ENCODE measurements around the gene TNFRSF19.

The TNFRSF19 gene

DNA sequence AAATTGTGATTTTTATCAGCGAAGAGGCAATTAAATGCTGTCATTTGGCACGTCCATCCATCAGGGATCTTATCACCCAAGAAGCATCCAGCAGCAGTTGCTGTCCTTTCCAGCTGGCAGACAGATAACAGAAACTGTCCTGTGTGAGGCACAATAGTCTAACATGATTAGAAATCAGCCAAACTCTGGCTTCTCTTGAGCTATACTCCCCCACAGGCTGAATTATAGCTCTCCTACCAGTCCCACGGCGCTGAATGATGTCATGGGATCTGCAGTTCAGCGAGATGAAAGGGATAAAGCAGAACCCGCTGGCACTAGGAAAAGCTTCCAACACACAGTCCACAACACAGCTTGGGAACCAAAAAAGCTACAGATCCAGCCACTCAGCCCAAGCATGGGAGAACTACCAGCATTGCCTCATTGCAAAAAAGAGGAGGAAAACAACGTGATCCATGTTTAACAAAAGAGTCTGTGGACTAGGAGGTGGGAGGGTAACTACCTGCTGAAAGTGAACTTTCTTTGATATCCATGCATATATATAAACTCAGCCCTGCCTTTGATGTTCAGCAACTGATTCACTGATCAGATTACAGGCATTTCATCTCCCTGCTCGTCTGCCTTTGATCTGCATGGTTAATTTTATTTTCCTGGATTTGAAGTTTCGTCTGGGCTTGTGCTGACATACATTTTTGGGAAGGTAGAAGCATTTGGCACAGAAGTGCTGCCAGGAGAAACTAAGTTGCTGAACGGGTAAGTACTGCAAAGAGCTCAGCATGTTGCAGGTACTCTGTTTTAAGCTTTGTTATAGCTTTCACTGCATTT, at the start of gene TNFRSF19:
Gene TNFRSF19 (plus strand): TSS at position 314 of the 822 bp plus-strand sequence. CDS start 19,772 bp downstream, outside the sequence.
- ChIA-PET POLR2A (interaction anchor here (0.6 to 1.7 kb wide), 4 partner anchors 8 to 1830 kb away, joined by 3 to 9 read pairs (median 4); no protein-coding TSS in a partner anchor), CTCF (interaction anchor here (0.6 to 1.7 kb wide), 7 partner anchors 10 to 389 kb away, joined by 3 to 6 read pairs (median 3); no protein-coding TSS in a partner anchor)
- no peaks in the 10 kb centered on the region for H3K36me3 ChIP-seq (ENCODE audit: control insufficient read depth in 2 of 2, insufficient read depth in 1 of 2, low read length in 2 of 2)
- peaks cover 3% of the 10 kb centered on the region; the same call in 1 of the 2 replicates for H3K4me1 ChIP-seq (ENCODE audit: control insufficient read depth, insufficient read depth, low read length)
- H3K9me3 ChIP-seq (ENCODE audit: control insufficient read depth, insufficient read depth, low read depth, low read length) = no peaks in the 10 kb centered on the region
- H3K4me3 ChIP-seq (ENCODE audit: low read depth, low read length) = peak within 1 kb of the TSS; percentile 30
- H3K27ac ChIP-seq (ENCODE audit: extremely low read depth, low read depth, low read length) = peak within 1 kb of the TSS; percentile 11; the same call in 1 of the 2 replicates
- TF ChIP-seq ZNF701 (tag by site-specific recombination; IDR thresholded peaks at IDR 0.05) = no peak
- 0 out of 2 replicates have a peak, but pooled peaks have one; percentile 4 for TF ChIP-seq GFI1B (tag by site-specific recombination; IDR thresholded peaks at IDR 0.05)
- TF ChIP-seq ZNF558 (tag by site-specific recombination; IDR thresholded peaks at IDR 0.05) = peak; percentile 84
- TF ChIP-seq, protein P1, sequence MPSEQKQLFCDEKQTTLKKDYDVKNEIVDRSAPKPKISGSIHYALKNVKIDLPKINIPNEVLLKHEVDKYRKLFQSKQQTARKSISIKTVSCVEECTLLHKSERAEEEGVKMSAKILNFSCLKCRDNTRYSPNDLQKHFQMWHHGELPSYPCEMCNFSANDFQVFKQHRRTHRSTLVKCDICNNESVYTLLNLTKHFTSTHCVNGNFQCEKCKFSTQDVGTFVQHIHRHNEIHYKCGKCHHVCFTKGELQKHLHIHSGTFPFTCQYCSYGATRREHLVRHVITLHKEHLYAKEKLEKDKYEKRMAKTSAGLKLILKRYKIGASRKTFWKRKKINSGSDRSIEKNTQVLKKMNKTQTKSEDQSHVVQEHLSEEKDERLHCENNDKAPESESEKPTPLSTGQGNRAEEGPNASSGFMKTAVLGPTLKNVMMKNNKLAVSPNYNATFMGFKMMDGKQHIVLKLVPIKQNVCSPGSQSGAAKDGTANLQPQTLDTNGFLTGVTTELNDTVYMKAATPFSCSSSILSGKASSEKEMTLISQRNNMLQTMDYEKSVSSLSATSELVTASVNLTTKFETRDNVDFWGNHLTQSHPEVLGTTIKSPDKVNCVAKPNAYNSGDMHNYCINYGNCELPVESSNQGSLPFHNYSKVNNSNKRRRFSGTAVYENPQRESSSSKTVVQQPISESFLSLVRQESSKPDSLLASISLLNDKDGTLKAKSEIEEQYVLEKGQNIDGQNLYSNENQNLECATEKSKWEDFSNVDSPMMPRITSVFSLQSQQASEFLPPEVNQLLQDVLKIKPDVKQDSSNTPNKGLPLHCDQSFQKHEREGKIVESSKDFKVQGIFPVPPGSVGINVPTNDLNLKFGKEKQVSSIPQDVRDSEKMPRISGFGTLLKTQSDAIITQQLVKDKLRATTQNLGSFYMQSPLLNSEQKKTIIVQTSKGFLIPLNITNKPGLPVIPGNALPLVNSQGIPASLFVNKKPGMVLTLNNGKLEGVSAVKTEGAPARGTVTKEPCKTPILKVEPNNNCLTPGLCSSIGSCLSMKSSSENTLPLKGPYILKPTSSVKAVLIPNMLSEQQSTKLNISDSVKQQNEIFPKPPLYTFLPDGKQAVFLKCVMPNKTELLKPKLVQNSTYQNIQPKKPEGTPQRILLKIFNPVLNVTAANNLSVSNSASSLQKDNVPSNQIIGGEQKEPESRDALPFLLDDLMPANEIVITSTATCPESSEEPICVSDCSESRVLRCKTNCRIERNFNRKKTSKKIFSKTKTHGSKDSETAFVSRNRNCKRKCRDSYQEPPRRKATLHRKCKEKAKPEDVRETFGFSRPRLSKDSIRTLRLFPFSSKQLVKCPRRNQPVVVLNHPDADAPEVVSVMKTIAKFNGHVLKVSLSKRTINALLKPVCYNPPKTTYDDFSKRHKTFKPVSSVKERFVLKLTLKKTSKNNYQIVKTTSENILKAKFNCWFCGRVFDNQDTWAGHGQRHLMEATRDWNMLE (tag by site-specific recombination; conservative IDR thresholded peaks at IDR 0.05; ENCODE audit: low read depth) = no peak
- TF ChIP-seq ZNF48 (tag by site-specific recombination; IDR thresholded peaks at IDR 0.05) = no peak
- TF ChIP-seq ZFHX2 (tag by site-specific recombination; conservative IDR thresholded peaks at IDR 0.05) = no peak
- peak; percentile 92 for TF ChIP-seq TRIM28 (IDR thresholded peaks at IDR 0.05; ENCODE audit: borderline replicate concordance, low read length)
- TF ChIP-seq ZNF16 (tag by site-specific recombination; IDR thresholded peaks at IDR 0.05; ENCODE audit: low read depth) = no peak
- TF ChIP-seq ZNF501 (tag by site-specific recombination; IDR thresholded peaks at IDR 0.05) = peak; percentile 19; the same call in 1 of the 2 replicates
- TF ChIP-seq ZNF10 (tag by site-specific recombination; IDR thresholded peaks at IDR 0.05) = peak; percentile 30; the same call in 1 of the 2 replicates
- TF ChIP-seq SP7 (tag by site-specific recombination; IDR thresholded peaks at IDR 0.05) = peak; percentile 64; the same call in 1 of the 2 replicates
- TF ChIP-seq ZNF18 (tag by site-specific recombination; IDR thresholded peaks at IDR 0.05) = 0 out of 2 replicates have a peak, but pooled peaks have one; percentile 16
- TF ChIP-seq, protein P2, sequence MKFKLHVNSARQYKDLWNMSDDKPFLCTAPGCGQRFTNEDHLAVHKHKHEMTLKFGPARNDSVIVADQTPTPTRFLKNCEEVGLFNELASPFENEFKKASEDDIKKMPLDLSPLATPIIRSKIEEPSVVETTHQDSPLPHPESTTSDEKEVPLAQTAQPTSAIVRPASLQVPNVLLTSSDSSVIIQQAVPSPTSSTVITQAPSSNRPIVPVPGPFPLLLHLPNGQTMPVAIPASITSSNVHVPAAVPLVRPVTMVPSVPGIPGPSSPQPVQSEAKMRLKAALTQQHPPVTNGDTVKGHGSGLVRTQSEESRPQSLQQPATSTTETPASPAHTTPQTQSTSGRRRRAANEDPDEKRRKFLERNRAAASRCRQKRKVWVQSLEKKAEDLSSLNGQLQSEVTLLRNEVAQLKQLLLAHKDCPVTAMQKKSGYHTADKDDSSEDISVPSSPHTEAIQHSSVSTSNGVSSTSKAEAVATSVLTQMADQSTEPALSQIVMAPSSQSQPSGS (tag by site-specific recombination; IDR thresholded peaks at IDR 0.05; ENCODE audit: low read depth) = peak; percentile 95
- peak; percentile 44; the same call in 1 of the 2 replicates for TF ChIP-seq ZNF843 (tag by site-specific recombination; IDR thresholded peaks at IDR 0.05)
- peak; percentile 88 for TF ChIP-seq ZNF629 (tag by site-specific recombination; IDR thresholded peaks at IDR 0.05)
- peak; percentile 73 for TF ChIP-seq GLIS2 (tag by site-specific recombination; IDR thresholded peaks at IDR 0.05)
- no peak for TF ChIP-seq GLI4 (tag by site-specific recombination; IDR thresholded peaks at IDR 0.05)
- TF ChIP-seq ZNF791 (tag by site-specific recombination; IDR thresholded peaks at IDR 0.05) = no peak
- no peak for TF ChIP-seq BCL11A (tag by site-specific recombination; IDR thresholded peaks at IDR 0.05; ENCODE audit: low read depth)
- TF ChIP-seq HOXA7 (CRISPR knock-in tag; IDR thresholded peaks at IDR 0.05; ENCODE audit: borderline replicate concordance) = no peak
- TF ChIP-seq IKZF3 (tag by site-specific recombination; IDR thresholded peaks at IDR 0.05) = peak; percentile 83
- TF ChIP-seq, protein P3, sequence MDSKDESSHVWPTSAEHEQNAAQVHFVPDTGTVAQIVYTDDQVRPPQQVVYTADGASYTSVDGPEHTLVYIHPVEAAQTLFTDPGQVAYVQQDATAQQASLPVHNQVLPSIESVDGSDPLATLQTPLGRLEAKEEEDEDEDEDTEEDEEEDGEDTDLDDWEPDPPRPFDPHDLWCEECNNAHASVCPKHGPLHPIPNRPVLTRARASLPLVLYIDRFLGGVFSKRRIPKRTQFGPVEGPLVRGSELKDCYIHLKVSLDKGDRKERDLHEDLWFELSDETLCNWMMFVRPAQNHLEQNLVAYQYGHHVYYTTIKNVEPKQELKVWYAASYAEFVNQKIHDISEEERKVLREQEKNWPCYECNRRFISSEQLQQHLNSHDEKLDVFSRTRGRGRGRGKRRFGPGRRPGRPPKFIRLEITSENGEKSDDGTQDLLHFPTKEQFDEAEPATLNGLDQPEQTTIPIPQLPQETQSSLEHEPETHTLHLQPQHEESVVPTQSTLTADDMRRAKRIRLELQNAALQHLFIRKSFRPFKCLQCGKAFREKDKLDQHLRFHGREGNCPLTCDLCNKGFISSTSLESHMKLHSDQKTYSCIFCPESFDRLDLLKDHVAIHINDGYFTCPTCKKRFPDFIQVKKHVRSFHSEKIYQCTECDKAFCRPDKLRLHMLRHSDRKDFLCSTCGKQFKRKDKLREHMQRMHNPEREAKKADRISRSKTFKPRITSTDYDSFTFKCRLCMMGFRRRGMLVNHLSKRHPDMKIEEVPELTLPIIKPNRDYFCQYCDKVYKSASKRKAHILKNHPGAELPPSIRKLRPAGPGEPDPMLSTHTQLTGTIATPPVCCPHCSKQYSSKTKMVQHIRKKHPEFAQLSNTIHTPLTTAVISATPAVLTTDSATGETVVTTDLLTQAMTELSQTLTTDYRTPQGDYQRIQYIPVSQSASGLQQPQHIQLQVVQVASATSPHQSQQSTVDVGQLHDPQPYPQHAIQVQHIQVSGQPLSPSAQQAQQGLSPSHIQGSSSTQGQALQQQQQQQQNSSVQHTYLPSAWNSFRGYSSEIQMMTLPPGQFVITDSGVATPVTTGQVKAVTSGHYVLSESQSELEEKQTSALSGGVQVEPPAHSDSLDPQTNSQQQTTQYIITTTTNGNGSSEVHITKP (tag by site-specific recombination; IDR thresholded peaks at IDR 0.05) = peak; percentile 48; the same call in 1 of the 2 replicates
- TF ChIP-seq, protein P4, sequence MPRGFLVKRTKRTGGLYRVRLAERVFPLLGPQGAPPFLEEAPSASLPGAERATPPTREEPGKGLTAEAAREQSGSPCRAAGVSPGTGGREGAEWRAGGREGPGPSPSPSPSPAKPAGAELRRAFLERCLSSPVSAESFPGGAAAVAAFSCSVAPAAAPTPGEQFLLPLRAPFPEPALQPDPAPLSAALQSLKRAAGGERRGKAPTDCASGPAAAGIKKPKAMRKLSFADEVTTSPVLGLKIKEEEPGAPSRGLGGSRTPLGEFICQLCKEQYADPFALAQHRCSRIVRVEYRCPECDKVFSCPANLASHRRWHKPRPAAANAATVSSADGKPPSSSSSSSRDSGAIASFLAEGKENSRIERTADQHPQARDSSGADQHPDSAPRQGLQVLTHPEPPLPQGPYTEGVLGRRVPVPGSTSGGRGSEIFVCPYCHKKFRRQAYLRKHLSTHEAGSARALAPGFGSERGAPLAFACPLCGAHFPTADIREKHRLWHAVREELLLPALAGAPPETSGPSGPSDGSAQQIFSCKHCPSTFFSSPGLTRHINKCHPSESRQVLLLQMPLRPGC (tag by site-specific recombination; IDR thresholded peaks at IDR 0.05) = 0 out of 2 replicates have a peak, but pooled peaks have one; percentile 32

Data from HEK293 (cell line).